Fibroblast of skin of left quadriceps (primary cell): Measurements from ENCODE around the gene EMC1.
"Not testable (repeated sequence)": the region's sequence is repeated elsewhere in the genome, so short reads cannot be mapped to it uniquely, and the experiment has no call there.

ENCODE experiments used
- DNase-seq, 2 experiments: peaks; one replicate each; pipeline ENCODE4 v3.0.0-alpha.2; 2013; ENCODE audit warnings: low read depth in 2 of 2

EMC1 gene

GRCh38 chr1:19251305-19252196 lies at the start of gene EMC1, which contains the start of gene MRTO4:
Gene EMC1 (minus strand): TSS chr1:19251524. CDS start chr1:19251509, 15 bp downstream.
Gene MRTO4 (plus strand): TSS chr1:19251805. CDS start chr1:19251836, 31 bp downstream.
- DNase-seq: peak; percentile 49 to 58

DNA sequence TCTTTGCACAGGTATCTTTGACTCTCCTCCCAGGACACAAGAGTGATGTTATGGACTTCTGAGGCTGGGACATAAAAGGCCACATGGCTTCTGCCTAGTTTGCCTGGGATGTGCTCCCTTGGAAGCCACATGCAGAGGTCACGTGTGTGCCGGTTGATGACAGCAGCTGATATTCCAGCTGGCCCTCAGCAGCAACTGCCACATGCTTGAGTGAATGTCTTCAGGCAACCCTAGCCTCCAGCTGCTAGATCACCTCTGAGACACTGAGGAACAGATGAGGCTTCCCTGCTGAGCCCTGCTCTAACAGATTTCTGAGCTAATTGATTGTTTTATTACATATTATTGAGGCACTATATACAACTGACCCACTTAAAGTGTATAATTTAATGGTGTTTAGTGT lies 48.9 kb upstream of the EMC1 start:
- DNase-seq: no peak

GRCh38 chr1:19294638-19295037 lies 43.3 kb upstream of the EMC1 start:
- DNase-seq: no peak

DNA sequence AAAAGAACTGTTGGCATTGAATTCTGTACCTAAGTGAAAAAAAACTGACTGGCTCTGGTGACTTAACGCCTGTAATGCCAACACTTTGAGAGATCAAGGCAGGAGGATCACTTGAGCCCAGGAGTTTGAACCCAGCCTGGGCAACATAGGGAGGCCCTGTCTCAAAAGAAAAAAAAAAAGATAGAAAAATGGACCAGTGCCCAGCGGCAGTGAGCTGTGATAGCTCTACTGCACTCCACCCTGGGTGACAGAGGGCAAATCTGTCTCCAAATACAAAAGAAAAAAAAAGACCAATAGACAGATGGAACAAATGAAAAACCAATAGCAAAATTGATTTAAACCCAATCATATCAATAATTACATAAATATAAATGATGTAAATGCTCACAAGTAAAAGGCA lies 37.9 kb upstream of the EMC1 start:
- no peak for DNase-seq

DNA sequence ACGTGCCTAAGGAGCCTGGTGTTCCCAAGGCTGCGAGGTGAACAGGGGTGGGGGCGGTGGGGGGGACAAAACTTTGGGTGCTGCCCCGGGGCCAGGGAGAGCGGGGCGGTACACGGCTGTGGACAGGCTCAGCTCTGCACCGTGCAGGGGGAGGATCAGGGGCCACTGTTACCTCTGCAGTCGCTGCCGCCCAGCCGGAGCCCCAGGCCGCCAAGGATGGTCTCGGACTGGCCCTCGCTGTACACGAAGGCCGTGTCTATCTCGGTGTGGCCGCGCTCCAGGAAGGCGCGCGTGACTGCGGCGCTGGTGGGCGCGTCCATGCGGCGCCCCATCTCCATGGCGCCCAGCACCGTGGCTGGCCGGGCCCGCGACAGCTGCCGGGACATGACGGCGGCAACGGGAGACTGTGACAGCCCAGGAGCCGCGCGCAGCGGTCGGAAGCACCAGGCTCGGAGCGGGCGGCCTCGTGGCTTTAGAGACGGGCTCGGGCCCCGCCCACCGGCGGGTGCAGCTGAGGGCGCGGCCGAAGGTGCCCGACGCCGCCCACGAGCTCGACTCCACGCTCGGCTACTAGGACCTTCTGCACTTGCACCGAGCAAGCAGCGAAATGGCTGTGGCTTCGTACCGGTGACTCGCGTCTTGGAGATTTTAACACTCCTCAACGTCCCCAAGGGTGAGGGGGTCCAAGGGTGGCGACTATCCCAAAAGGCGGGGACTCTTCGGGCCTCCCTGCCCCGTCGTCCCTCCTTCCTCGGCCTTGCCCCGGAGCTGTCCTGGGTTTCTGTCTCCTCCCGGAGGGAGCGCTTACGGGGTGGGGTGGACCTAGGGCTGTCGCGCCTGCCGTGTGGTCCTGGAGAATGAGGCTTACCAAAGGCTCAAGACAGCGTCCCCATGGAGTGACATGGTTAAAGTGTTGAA lies 37.3 kb upstream of the EMC1 start, which contains the start of gene AKR7A3:
Gene AKR7A3 (minus strand): TSS at position 447 of the 918 bp plus-strand sequence. CDS start 61 bp downstream, at position 386.
- not testable (repeated sequence) for DNase-seq

GRCh38 chr1:19287436-19288185 lies 36.3 kb upstream of the EMC1 start:
- no peak for DNase-seq

DNA sequence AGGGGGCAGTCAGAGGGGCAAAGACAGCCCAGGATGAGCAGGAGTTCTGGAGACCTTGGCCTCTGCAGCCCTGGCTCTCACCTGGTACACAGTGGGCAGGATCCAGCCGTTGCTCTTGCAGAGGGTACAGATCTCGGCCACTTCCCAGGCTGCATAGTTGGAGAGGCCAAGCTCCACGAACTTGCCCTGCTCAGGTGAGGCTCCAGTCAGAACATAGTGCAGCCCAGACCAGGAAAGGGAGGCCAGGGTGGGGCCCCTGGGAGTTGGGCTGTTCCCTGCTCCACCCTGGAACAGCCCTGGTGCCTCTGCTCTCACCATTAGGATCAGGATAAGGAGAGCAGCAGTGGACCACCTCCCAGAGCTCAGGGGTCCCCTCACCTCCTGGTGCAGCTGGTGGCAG lies 34.5 kb upstream of the EMC1 start:
- DNase-seq: not testable (repeated sequence)

GRCh38 chr1:19285366-19285765 lies 34.0 kb upstream of the EMC1 start:
- DNase-seq: not testable (repeated sequence)

DNA sequence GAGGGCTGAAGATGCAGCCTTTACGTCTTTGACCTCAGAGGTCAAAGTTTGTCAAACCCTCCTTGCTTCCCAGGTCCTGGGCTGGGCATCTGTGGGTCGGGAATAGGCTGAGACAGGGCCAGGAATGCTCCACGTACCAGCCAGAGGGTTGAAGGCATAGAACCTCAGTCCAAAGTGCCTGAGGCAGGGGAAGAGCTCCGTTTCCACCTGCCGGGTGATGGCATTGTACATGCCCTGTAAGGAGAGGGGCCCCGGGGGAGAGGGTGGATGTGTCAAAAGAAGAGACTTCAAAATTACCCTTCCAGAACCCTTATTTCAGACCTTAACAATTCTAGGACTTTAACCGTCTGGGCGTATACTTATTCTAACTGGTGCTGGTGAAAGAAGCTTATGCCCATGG lies 33.6 kb upstream of the EMC1 start:
- no peak for DNase-seq

GRCh38 chr1:19283891-19284290 lies 32.6 kb upstream of the EMC1 start:
- no peak for DNase-seq

- no peak for DNase-seq
Measured at GRCh38 chr1:19274636-19275035, 23.3 kb upstream of the EMC1 start.

DNA sequence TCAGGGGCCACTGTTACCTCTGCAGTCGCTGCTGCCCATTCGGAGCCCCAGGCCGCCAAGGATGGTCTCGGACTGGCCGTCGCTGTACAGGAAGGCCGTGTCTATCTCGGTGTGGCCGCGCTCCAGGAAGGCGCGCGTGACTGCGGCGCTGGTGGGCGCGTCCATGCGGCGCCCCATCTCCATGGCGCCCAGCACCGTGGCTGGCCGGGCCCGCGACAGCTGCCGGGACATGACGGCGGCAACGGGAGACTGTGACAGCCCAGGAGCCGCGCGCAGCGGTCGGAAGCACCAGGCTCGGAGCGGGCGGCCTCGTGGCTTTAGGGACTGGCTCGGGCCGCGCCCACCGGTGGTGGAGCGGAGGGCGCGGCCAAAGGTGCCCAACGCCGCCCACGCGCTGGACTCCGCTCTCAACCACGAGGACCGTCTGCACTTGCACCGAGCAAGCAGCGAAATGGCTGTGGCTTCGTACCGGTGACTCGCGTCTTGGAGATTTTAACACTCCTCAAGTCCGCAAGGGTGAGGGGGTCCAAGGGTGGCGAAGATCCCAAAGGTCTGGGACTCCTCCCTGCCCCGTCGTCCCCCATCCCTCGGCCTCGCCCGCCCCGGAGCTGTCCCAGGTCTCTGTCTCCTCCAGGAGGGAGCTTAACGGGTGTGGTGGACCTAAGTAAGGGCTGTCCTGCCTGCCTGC lies 22.7 kb upstream of the EMC1 start:
- not testable (repeated sequence) for DNase-seq

- DNase-seq: no peak
Measured at GRCh38 chr1:19273106-19273843, 22.0 kb upstream of the EMC1 start.

DNA sequence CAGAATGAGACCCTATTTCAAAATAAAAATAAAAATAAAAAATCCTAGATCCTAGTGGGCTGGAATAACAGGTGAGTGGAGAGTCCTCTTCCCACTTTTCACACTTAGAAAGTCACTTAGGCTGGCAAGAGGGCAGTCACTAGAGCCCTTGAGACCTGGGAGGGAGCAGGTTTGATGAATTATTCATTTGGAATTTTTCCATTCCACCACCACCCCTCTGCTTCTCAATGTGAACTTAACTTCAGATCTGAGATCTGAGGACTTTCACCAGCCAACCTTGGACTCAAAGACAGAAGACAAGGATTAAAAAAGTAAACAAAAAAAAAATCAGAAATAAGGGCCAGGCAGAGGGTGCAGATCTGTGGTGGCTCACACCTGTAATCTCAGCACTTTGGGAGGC lies 20.7 kb upstream of the EMC1 start:
- DNase-seq: no peak

- not testable (repeated sequence) for DNase-seq
Measured at GRCh38 chr1:19270343-19270730, 19.0 kb upstream of the EMC1 start.

DNA sequence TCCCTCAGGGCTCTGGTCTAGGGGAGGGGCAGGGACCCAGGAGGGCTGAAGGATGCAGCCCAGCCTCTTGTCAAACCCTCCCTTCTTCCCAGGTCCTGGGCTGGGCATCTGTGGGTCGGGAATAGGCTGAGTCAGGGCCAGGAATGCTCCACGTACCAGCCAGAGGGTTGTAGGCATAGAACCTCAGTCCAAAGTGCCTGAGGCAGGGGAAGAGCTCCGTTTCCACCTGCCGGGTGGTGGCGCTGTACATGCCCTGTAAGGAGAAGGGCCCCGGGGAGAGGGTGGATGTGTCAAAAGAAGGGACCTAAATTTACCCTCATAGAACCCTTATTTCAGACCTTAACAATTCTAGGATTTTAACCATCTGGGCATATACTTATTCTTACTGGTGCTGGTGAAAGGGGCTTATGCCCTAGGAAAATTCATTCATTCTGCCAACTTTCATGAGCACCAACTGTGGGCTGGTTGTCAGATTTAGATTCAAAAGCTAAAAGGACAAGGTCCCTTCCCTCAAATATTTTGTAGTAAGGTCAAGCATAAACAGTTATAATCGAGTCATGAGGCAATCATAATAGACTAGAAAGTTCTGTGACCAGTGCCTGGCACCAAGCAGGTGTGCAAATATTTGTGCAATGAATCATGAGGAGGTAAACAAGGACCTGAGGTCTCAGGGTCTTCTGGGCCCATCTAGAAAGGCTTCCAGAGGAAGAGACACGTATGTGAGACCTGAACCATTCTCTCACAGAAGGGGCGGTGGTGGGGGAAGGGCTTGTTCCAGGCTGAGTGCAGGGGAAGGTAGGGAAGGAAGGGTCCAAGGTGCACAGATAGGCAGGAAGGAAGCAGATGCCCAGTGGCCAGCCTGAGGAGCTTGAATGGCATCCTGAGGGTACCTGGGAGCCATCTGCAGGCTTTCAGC lies 18.4 kb upstream of the EMC1 start:
- DNase-seq: not testable (repeated sequence)

DNA sequence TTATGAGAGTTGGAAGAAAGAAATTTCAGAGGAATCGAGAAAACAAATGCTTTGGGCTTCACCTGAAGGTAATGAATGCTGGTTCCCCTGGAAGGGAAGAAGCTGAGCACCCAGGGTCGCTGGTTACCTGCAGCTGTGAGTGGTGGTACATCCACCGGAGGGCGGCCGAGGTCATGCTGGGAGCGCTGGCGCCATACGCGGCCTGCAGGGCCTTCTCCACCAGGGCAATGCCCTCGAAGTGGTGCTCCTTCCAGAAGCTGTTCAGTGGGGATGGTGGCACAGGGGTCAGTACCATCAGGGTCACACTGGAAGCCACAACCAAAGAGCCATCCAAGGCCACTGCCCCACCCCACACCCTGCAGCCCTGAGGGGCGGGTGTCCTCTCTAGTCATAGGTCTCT lies 17.1 kb upstream of the EMC1 start:
- DNase-seq: no peak

GRCh38 chr1:19262744-19263143 lies 11.4 kb upstream of the EMC1 start:
- no peak for DNase-seq

- DNase-seq: no peak
Measured at GRCh38 chr1:19262047-19262446, 10.7 kb upstream of the EMC1 start.
